SK-N-SH treated with all-trans-retinoic acid at 6 μM for 48 hours (cell line): ENCODE data around the gene ATP5F1A.

Experiments
- ATAC-seq: fragments of 200-7000 bp; cut with Tn5 transposase; 3 replicates; pipeline ENCODE4 v1.9.1; 2020; ENCODE audit warnings: mild to moderate bottlenecking, moderate library complexity
- ARNTL ChIP-seq: fragments of 450-650 bp; formaldehyde crosslinking; IDR thresholded peaks from 2 replicates; pipeline ENCODE4 v1.5.0; 2020; ENCODE audit warnings: low read depth, mild to moderate bottlenecking, moderate library complexity, borderline replicate concordance
- BACH2 ChIP-seq: fragments of 250-450 bp; sonication (Bioruptor Pico); IDR thresholded peaks from 2 replicates; pipeline ENCODE4 v1.9.0; 2021; ENCODE audit warnings: mild to moderate bottlenecking, borderline replicate concordance
- CREB5 ChIP-seq: fragments of 250-450 bp; sonication (Bioruptor Pico); IDR thresholded peaks from 2 replicates; pipeline ENCODE4 v1.5.1; 2020; ENCODE audit warnings: low read depth, mild to moderate bottlenecking, moderate library complexity
- CSRNP3 ChIP-seq: fragments of 250-450 bp; sonication (Bioruptor Pico); IDR thresholded peaks from 2 replicates; pipeline ENCODE4 v1.5.1; 2021; ENCODE audit warnings: mild to moderate bottlenecking, moderate library complexity
- ESRRG ChIP-seq: fragments of 250-450 bp; sonication (Bioruptor Pico); IDR thresholded peaks from 2 replicates; pipeline ENCODE4 v1.6.1; 2021; ENCODE audit warnings: mild to moderate bottlenecking
- GLIS3 ChIP-seq: fragments of 250-450 bp; sonication (Bioruptor Pico); IDR thresholded peaks from 2 replicates; pipeline ENCODE4 v1.5.0; 2020; ENCODE audit warnings: mild to moderate bottlenecking, moderate library complexity
- ISL1 ChIP-seq: fragments of 250-450 bp; sonication (Bioruptor Pico); IDR thresholded peaks from 2 replicates; pipeline ENCODE4 v2.1.2; 2022; ENCODE audit warnings: mild to moderate bottlenecking, moderate library complexity
- OSR1 ChIP-seq: fragments of 250-450 bp; sonication (Bioruptor Pico); IDR thresholded peaks from 2 replicates; pipeline ENCODE4 v1.8.0; 2022; ENCODE audit warnings: moderate library complexity, mild to moderate bottlenecking, inconsistent platforms
- PATZ1 ChIP-seq: fragments of 250-450 bp; sonication (Bioruptor Pico); IDR thresholded peaks from 2 replicates; pipeline ENCODE4 v1.8.0; 2020; ENCODE audit warnings: mild to moderate bottlenecking, moderate library complexity, borderline replicate concordance
- POU6F1 ChIP-seq: fragments of 250-450 bp; sonication (Bioruptor Pico); IDR thresholded peaks from 2 replicates; pipeline ENCODE4 v1.8.0; 2021; ENCODE audit warnings: low read depth, mild to moderate bottlenecking, moderate library complexity, borderline replicate concordance
- RARB ChIP-seq: fragments of 250-450 bp; sonication (Bioruptor Pico); IDR thresholded peaks from 2 replicates; pipeline ENCODE4 v1.8.0; 2021; ENCODE audit warnings: mild to moderate bottlenecking, moderate library complexity
- SNAI2 ChIP-seq: fragments of 250-450 bp; sonication (Bioruptor Pico); IDR thresholded peaks from 2 replicates; pipeline ENCODE4 v1.5.0; 2020; ENCODE audit warnings: mild to moderate bottlenecking, moderate library complexity
- TCF4 ChIP-seq: fragments of 250-450 bp; sonication (Bioruptor Pico); IDR thresholded peaks from 2 replicates; pipeline ENCODE4 v1.8.0; 2021; ENCODE audit warnings: mild to moderate bottlenecking, moderate library complexity, borderline replicate concordance
- TSHZ2 ChIP-seq: fragments of 250-450 bp; sonication (Bioruptor Pico); IDR thresholded peaks from 2 replicates; pipeline ENCODE4 v1.5.0; 2020; ENCODE audit warnings: mild to moderate bottlenecking, moderate library complexity
- ZC3H10 ChIP-seq: fragments of 250-450 bp; sonication (Bioruptor Pico); IDR thresholded peaks from 2 replicates; pipeline ENCODE4 v1.5.1; 2021; ENCODE audit warnings: mild to moderate bottlenecking, moderate library complexity
- ZFP3 ChIP-seq: fragments of 250-450 bp; sonication (Bioruptor Pico); IDR thresholded peaks from 2 replicates; pipeline ENCODE4 v1.5.0; 2020; ENCODE audit warnings: mild to moderate bottlenecking, moderate library complexity
- ZFP30 ChIP-seq: fragments of 450-650 bp; formaldehyde crosslinking; IDR thresholded peaks from 2 replicates; pipeline ENCODE4 v1.5.0; 2022; ENCODE audit warnings: mild to moderate bottlenecking, moderate library complexity
- ZNF565 ChIP-seq: fragments of 450-650 bp; formaldehyde crosslinking; conservative IDR thresholded peaks from 2 replicates; pipeline ENCODE4 v1.5.0; 2020; ENCODE audit warnings: low read depth, mild to moderate bottlenecking, moderate library complexity
- ZNF70 ChIP-seq: fragments of 450-650 bp; formaldehyde crosslinking; IDR thresholded peaks from 2 replicates; pipeline ENCODE4 v1.5.0; 2020; ENCODE audit warnings: mild to moderate bottlenecking, moderate library complexity
- ZNF8 ChIP-seq: fragments of 450-650 bp; formaldehyde crosslinking; IDR thresholded peaks from 2 replicates; pipeline ENCODE4 v1.5.0; 2020; ENCODE audit warnings: mild to moderate bottlenecking, moderate library complexity

The ATP5F1A gene

GRCh38 chr18:46073474-46074331 is 24.4 kb downstream of the ATP5F1A start:
- no peak for TF ChIP-seq ARNTL (CRISPR knock-in tag)
- TF ChIP-seq ESRRG (CRISPR knock-in tag) = no peak
- TF ChIP-seq OSR1 (CRISPR knock-in tag) = no peak
- TF ChIP-seq CREB5 (CRISPR knock-in tag) = no peak
- no peak for TF ChIP-seq BACH2 (CRISPR knock-in tag)
- TF ChIP-seq ZC3H10 (CRISPR knock-in tag) = no peak
- no peak for TF ChIP-seq ISL1 (CRISPR knock-in tag)
- no peak for TF ChIP-seq ZFP3
- TF ChIP-seq ZNF565 (CRISPR knock-in tag) = no peak
- no peak for TF ChIP-seq TSHZ2 (CRISPR knock-in tag)
- TF ChIP-seq RARB (CRISPR knock-in tag) = no peak
- no peak for TF ChIP-seq TCF4 (CRISPR knock-in tag)
- no peak for TF ChIP-seq ZFP30 (CRISPR knock-in tag)
- no peak for TF ChIP-seq CSRNP3
- TF ChIP-seq GLIS3 (CRISPR knock-in tag) = no peak
- no peak for TF ChIP-seq ZNF8 (CRISPR knock-in tag)
- ATAC-seq = peak; percentile 62

GRCh38 chr18:46072959-46073358 is 25.1 kb downstream of the ATP5F1A start:
- no peak for ATAC-seq
- TF ChIP-seq POU6F1 (CRISPR knock-in tag) (no peak), PATZ1 (no peak), OSR1 (CRISPR knock-in tag) (no peak), SNAI2 (CRISPR knock-in tag) (no peak), TCF4 (CRISPR knock-in tag) (no peak), TSHZ2 (CRISPR knock-in tag) (no peak), RARB (CRISPR knock-in tag) (no peak), ESRRG (CRISPR knock-in tag) (no peak), ZNF70 (CRISPR knock-in tag) (no peak), ZFP3 (no peak), ISL1 (CRISPR knock-in tag) (no peak), ZFP30 (CRISPR knock-in tag) (no peak), GLIS3 (CRISPR knock-in tag) (no peak), ZC3H10 (CRISPR knock-in tag) (no peak), ARNTL (CRISPR knock-in tag) (no peak)
